AG09309 (cell line): ENCODE measurements around the gene LCA5L.
"Not testable (repeated sequence)": the region's sequence is repeated elsewhere in the genome, so short reads cannot be mapped to it uniquely, and the experiment has no call there.

Experiments used
- DNase-seq: peaks from one replicate; pipeline ENCODE4 v3.0.0-alpha.2; 2010; ENCODE audit warnings: low read depth
- H3K4me3 ChIP-seq: 2 replicates; pipeline ENCODE4 v1.5.1; 2011; ENCODE audit warnings: mild to moderate bottlenecking, low read depth, low read length, moderate library complexity; ENCODE audit not compliant: control insufficient read depth
- CTCF ChIP-seq: IDR thresholded peaks from 2 replicates; pipeline ENCODE4 v1.5.1; 2011; ENCODE audit warnings: mild to moderate bottlenecking, low read depth, low read length, inconsistent platforms; ENCODE audit not compliant: insufficient read depth, control insufficient read depth; ENCODE audit errors: missing control alignments

The LCA5L gene

DNA sequence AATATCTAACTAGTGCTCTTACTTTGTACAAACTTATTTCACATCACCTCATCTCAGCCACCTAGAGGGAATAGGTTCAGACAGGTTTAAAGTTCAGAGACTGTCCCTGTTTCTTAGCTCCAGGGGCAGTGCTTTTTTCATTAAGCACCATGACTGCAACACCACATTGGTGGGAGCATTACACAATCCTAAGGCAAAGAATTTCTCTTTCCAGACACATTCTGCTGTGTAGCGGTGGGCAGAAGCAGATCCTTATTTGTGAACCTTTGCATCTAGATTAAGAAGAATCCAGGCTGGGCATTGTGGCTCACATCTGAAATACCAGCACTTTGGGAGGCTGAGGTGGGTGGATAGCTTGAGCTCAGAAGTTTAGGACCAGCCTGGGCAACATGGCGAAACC lies 16.1 kb downstream of the LCA5L start:
- H3K4me3 ChIP-seq = no peak overlapping the region
- no peak for DNase-seq
- TF ChIP-seq CTCF = no peak

DNA sequence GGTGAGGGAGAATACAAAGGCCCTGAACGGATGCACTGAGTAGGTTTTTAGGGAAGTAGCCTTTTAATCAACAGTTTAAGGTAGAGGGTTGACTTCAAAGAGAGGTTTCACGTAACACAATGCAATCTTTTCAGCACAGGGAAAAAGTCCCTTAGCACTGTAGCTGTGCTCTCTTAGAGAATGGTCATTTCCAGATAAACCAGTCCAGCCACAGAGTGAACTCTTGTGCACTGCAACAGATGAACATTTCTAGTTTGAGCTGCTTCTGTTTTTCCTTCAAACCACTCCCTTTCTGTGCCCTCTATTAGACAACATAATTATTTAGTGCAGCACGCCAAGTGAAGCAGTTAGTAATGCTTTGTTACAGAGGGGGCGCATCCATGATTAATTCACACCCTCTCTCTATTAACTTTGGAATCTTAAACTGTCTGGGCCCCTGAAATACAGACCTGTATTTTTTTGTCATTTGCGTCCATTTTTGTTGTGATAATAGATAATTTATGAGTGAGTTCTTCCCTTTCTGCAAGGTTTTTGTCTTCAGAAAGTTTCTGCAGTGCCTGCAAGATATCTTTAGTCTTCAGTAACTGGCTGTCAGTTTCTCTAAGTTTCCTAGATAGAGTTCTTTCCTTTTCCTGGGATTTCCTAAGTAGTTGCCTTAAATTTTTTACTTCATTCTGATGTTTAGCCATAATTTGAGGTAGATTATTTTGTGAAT lies 22.9 kb downstream of the LCA5L start:
- H3K4me3 ChIP-seq = no peak overlapping the region
- no peak for TF ChIP-seq CTCF
- DNase-seq = no peak

GRCh38 chr21:39419204-39419603 lies 26.4 kb downstream of the LCA5L start:
- not testable (repeated sequence) for H3K4me3 ChIP-seq, DNase-seq

DNA sequence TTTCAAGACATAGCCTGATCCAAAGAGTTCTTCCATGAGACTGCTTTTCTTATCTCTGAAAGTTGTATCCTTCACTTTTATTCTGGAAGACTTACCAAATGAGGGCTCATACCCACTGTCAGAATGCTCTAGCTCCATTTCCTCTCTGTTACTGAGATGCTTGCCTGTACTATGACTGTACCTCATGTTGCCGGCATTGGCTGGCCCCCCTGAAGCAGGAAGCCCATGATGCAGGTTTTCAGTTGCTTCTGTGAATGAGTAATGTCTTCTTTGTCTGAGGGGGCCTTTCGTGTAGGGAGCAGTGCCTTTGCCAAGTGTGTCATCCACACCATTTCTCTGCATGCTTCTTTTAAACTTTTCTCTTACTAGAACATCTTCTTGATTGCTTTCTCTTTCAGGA lies 39.5 kb downstream of the LCA5L start:
- no peak for TF ChIP-seq CTCF
- DNase-seq = no peak
- no peak overlapping the region for H3K4me3 ChIP-seq

DNA sequence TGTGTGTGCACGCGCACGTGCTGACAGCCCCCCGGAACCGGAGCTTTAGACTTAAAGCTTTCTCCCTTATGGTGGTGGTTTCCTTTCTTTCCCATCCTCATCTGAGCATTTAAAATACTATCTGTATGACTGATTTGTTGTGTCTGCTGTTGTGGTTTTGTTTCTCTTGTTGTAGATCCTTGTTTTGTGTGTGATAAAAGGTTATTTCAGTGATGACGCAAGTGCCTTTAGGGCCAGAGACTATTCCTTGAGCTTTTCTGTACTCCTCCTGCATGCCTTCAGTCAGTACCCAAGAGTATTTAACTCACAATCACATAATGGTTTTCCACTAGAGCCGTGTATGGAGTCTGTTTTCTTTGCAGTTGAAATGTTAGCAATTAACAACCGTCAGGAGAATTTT lies 45.4 kb downstream of the LCA5L start:
- TF ChIP-seq CTCF = no peak
- no peak for DNase-seq
- no peak overlapping the region for H3K4me3 ChIP-seq

DNA sequence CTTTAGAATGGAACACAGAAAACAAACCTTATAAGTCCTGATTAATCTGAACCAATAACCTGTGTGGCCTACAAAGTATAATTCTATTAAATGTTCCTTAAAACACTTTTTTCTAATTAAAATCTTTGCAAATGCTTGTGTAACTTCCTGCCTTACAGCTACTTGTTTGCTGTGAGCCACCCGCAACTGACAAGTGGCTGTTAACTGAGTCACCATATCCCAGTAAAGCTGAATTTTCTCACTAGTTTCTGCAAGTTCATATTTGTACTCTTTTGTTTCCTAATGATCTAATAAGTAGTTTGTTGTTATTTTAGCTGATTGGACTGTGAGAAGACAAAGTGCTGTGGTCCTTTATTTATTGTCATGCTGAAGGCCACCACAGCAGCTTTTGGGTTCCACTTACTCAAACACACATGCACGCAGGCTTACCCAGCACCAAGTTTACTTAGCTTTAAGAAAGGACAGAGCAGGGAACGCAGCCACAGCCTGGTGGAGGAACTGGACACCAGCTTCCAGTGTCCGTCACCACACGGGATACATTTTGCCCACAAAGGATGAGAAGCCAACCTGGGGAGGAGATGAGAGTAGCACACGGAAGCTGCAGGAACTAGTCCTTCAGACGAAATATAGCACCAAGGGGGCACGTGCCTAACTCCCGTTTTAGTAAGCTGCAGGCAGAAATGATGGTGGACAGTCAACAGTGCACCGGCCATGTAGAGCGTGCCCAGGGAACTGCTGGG lies 47.8 kb downstream of the LCA5L start:
- no peak for DNase-seq
- no peak overlapping the region for H3K4me3 ChIP-seq
- no peak for TF ChIP-seq CTCF

DNA sequence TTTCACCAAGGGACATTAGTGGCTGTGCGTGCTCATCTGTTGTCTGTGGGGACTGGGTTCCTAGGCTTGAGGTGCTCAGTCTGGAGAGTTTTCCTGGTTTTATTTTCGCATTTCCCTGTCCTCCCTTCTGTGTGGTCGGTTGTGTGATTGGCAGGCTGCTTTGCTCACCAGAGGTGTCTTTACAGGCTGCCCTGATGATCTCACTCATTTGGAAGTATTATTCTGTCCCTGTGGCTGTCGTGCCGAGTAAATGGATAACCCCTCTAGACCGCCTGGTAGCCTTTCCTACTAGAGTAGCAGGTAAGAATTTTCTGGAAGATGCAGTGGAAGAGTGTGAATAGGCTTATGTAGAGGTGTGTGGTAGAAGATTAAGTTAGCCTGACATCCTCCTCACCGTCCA lies 52.6 kb downstream of the LCA5L start:
- TF ChIP-seq CTCF = no peak
- no peak for DNase-seq
- no peak overlapping the region for H3K4me3 ChIP-seq
